ENCODE data around the gene SLC1A6. TPM values are rescaled to one million over a fixed set of nuclear protein-coding genes. Genes with fewer than 3 reads are reported as not detected.

The SLC1A6 gene
- 47.6 TPM for total RNA-seq

DNA sequence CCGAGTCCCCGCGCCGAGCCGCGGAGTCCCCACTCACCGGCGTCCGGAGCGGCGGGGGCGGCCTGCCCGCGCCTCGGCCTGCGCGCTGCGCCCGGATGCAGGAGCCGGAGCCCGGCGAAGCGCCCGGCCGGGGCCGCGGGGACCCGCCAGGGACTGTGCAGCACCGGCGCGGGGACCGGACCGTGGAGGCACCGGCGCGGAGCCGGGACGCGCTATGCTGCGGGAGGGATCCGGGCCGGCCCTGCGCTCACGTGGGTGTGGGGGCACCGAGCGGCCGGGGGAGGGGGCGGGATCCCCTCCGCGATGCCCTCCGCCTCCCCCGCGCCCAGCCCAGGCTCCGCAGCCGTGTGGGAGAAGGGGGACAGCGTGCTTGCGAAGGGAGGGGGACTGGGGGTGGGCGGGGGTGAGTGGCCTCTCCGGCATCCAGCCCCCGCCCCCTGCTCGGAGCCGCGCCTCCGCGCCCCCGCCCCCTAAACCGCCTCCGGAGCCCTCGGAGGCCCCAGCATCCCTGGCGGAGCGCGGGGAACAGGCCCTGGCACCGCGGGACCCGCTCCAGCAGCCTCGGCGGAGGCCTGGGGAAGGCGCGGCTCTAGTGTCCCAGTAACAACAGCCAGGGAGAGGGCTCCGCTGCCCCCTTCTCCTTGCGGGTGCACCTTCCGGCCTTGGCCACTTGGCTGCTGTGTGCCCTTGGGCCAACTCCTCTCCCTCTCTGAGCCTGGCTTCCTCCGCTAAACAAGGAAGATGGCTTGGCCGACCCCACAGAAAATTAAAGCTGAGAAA lies at the start of gene SLC1A6:
Gene SLC1A6, minus strand, starts transcription at position 389 of the 780 bp plus-strand sequence. CDS start 6,954 bp downstream, outside the sequence.

DNA sequence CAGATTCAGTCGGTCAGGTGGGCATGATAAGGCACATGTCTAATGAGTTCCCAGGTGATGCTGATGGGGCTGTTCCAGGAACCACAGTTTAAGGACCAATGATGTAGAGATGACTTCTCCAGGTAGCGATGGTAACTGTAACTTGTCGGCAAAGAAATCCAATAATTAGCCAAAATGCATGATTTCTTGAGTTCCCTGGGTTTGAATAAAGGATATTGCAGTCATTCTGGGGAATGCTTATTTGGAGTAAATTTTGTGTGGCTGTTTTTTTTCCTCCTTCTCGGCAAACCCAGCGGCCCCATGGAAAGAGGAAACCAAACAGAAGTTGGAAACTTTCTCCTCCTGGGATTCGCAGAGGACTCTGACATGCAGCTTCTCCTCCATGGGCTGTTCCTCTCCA lies 38.5 kb downstream of the SLC1A6 start, which contains the start of gene OR7C2:
Gene OR7C2, plus strand, starts transcription at position 301 of the 400 bp plus-strand sequence. Its CDS starts 0 bp downstream, at position 301.

Other genes starting within 250 kb of the SLC1A6 start
- 0.31 TPM for gene ADGRE2, start 201.3 kb downstream of the SLC1A6 start, total RNA-seq
- not detected for gene OR7A5, start 144.7 kb downstream of the SLC1A6 start, total RNA-seq
- not detected for gene OR7C1, start 144.7 kb downstream of the SLC1A6 start, total RNA-seq
- not detected for gene OR7A10, start 130.9 kb downstream of the SLC1A6 start, total RNA-seq
- not detected for gene OR7A17, start 93.7 kb downstream of the SLC1A6 start, total RNA-seq
- not detected for gene OR7C2, start 38.4 kb downstream of the SLC1A6 start, total RNA-seq
- gene CASP14, start 69.6 kb upstream of the SLC1A6 start, total RNA-seq, result not detected
- not detected for gene OR1I1, start 102.3 kb upstream of the SLC1A6 start, total RNA-seq
- 2.2 TPM for gene SYDE1, start 127.5 kb upstream of the SLC1A6 start, total RNA-seq
- gene NOTCH3, start 221.1 kb upstream of the SLC1A6 start, total RNA-seq, result 19.4 TPM